B cell (primary cell): ENCODE measurements around the gene FBXO27. TPM values are rescaled to one million over a fixed set of nuclear protein-coding genes. Genes with fewer than 3 reads are reported as not detected.

Source experiments
- ATAC-seq: fragments of 200-7000 bp; cut with Tn5 transposase; one replicate; pipeline ENCODE4 v1.10.0; 2021; ENCODE audit warnings: low read depth, mild to moderate bottlenecking, moderate number of reproducible peaks, moderate library complexity
- CTCF ChIA-PET: fragments of 350-600 bp; sonication (Branson Sonifier 250); formaldehyde crosslinking; loops from one replicate; lab custom pipeline; 2021; ENCODE audit warnings: antibody characterized with exemption, inconsistent platforms; lab: Charles Lee
- POLR2A ChIA-PET: fragments of 350-600 bp; sonication (Branson Sonifier 250); formaldehyde crosslinking; loops from one replicate; lab custom pipeline; 2021; ENCODE audit warnings: antibody characterized with exemption; lab: Charles Lee
- DNase-seq: peaks from one replicate; pipeline ENCODE4 v3.0.0; 2013
- H2AFZ ChIP-seq: 2 replicates; pipeline ENCODE4 v1.6.1; 2012; ENCODE audit warnings: mild to moderate bottlenecking, low read depth, low read length; ENCODE audit not compliant: insufficient read depth, poor library complexity, severe bottlenecking
- H3K27ac ChIP-seq, 2 donors: 1 replicate in 1 of 2; 2 replicates in 1 of 2; pipeline ENCODE4 v1.5.1; 2012 to 2013; ENCODE audit warnings: low read length in 2 of 2, mild to moderate bottlenecking in 2 of 2, moderate library complexity in 1 of 2
- H3K27me3 ChIP-seq, 4 experiments: fragments of 200-600 bp in 1 of 4; sonication (generic) in 1 of 4; replicated peaks in 1 of 4; 1 replicate in 2 of 4; 2 replicates in 2 of 4; pipeline versions ENCODE4 v1.6.1 to v1.7.0; 2013 to 2016; ENCODE audit warnings: low read length in 3 of 4, mild to moderate bottlenecking in 2 of 4, mixed read lengths in 1 of 4, moderate library complexity in 1 of 4; ENCODE audit not compliant: insufficient read depth in 4 of 4, control insufficient read depth in 3 of 4; ENCODE audit errors: control extremely low read depth in 1 of 4
- H3K36me3 ChIP-seq, 2 experiments: replicated peaks in 1 of 2; 1 replicate in 1 of 2; 2 replicates in 1 of 2; pipeline versions ENCODE4 v1.6.1 to v1.7.1; 2013; ENCODE audit warnings: low read length in 1 of 2; ENCODE audit not compliant: insufficient read depth in 2 of 2, control insufficient read depth in 1 of 2; ENCODE audit errors: control extremely low read depth in 1 of 2, extremely low read depth in 1 of 2
- H3K4me1 ChIP-seq, 2 donors: fragments of 200-600 bp in 1 of 2; sonication (generic) in 1 of 2; 1 replicate in 1 of 2; 2 replicates in 1 of 2; pipeline versions ENCODE4 v1.5.1 to v1.6.1; 2013 to 2017; ENCODE audit warnings: low read length in 2 of 2; ENCODE audit not compliant: control insufficient read depth in 2 of 2, insufficient read depth in 2 of 2
- H3K4me2 ChIP-seq: replicated peaks from 2 replicates; pipeline ENCODE3; 2012; ENCODE audit warnings: mild to moderate bottlenecking, low read depth, low read length; ENCODE audit not compliant: poor library complexity, severe bottlenecking
- H3K4me3 ChIP-seq, 5 experiments: fragments of 200-600 bp in 1 of 5; sonication (generic) in 1 of 5; 1 replicate in 3 of 5; 2 replicates in 2 of 5; pipeline versions ENCODE4 v1.5.1 to v1.7.0; 2011 to 2016; ENCODE audit warnings: low read length in 4 of 5, mild to moderate bottlenecking in 4 of 5, low read depth in 2 of 5, control low read depth in 1 of 5, moderate library complexity in 1 of 5; ENCODE audit not compliant: insufficient read depth in 1 of 5; ENCODE audit errors: control extremely low read depth in 1 of 5, extremely low read depth in 1 of 5
- H3K79me2 ChIP-seq: fragments of 200-600 bp; sonication (generic); one replicate; pipeline ENCODE4 v1.6.0; 2016; ENCODE audit warnings: low read length; ENCODE audit not compliant: control insufficient read depth, insufficient read depth
- H3K9ac ChIP-seq: fragments of 200-600 bp; sonication (generic); 2 replicates; pipeline ENCODE4 v1.6.1; 2017; ENCODE audit warnings: mild to moderate bottlenecking, low read length, moderate library complexity
- H3K9me3 ChIP-seq, 3 donors: one replicate each; pipeline versions ENCODE4 v1.6.1 to v1.7.1; 2013; ENCODE audit warnings: low read length in 2 of 3; ENCODE audit not compliant: control insufficient read depth in 2 of 3, insufficient read depth in 1 of 3; ENCODE audit errors: control extremely low read depth in 1 of 3
- H4K20me1 ChIP-seq: 2 replicates; pipeline ENCODE4 v1.6.0; 2012; ENCODE audit warnings: mild to moderate bottlenecking, low read length; ENCODE audit not compliant: insufficient read depth, control insufficient read depth, poor library complexity, severe bottlenecking
- H3K27ac Mint-ChIP-seq: one replicate; pipeline ENCODE4 v1.8.0; 2021; ENCODE audit warnings: mixed read lengths
- H3K27me3 Mint-ChIP-seq: one replicate; pipeline ENCODE4 v1.8.0; 2021; ENCODE audit warnings: mixed read lengths
- H3K4me1 Mint-ChIP-seq: one replicate; pipeline ENCODE4 v1.8.0; 2021; ENCODE audit warnings: mixed read lengths
- H3K4me3 Mint-ChIP-seq: one replicate; pipeline ENCODE4 v1.8.0; 2021; ENCODE audit warnings: mixed read lengths
- H3K9me3 Mint-ChIP-seq: one replicate; pipeline ENCODE4 v1.8.0; 2022; ENCODE audit warnings: mixed read lengths; ENCODE audit not compliant: insufficient read depth
- EZH2 ChIP-seq: IDR thresholded peaks from 2 replicates; pipeline ENCODE4 v1.6.1; 2012; ENCODE audit warnings: borderline replicate concordance, low read depth, mild to moderate bottlenecking, moderate library complexity, low read length; ENCODE audit not compliant: insufficient read depth, poor library complexity, severe bottlenecking
- WGBS: methylation state at CpG from one replicate; pipeline ENCODE4 v1.1.5; 2013; ENCODE audit warnings: missing lambda C conversion rate; ENCODE audit not compliant: insufficient coverage; 5-methylcytosine and 5-hydroxymethylcytosine counted together
- intact Hi-C: fragments of 100-400 bp; cut with micrococcal nuclease; formaldehyde crosslinking; loops from one replicate; pipeline ENCODE4 v1.10.0; 2022
- polyA plus RNA-seq: library from polyadenylated mRNA; depleted of rRNA; stranded (reverse); fragments of >200 nt; gene quantifications from 2 replicates; pipeline ENCODE4 v1.2.3, GENCODE V29; 2012
- total RNA-seq, 2 donors: library from RNA; stranded (reverse); fragments of 120-200 nt in 1 of 2; gene quantifications; 1 replicate in 1 of 2; 2 replicates in 1 of 2; pipeline versions ENCODE4 v1.2.3 to v1.2.4, GENCODE V29; 2013 to 2022
- TF ChIP-seq, protein P1 (sequence below): fragments of 200-600 bp; IDR thresholded peaks from one replicate; pipeline ENCODE4 v1.8.0; 2022; ENCODE audit warnings: antibody characterized with exemption, mild to moderate bottlenecking

Gene FBXO27
- total and polyA plus RNA-seq, 2 donors (not counting 1 experiment from before 2014, with no cell fraction given) = 0.12 to 0.18 TPM

DNA sequence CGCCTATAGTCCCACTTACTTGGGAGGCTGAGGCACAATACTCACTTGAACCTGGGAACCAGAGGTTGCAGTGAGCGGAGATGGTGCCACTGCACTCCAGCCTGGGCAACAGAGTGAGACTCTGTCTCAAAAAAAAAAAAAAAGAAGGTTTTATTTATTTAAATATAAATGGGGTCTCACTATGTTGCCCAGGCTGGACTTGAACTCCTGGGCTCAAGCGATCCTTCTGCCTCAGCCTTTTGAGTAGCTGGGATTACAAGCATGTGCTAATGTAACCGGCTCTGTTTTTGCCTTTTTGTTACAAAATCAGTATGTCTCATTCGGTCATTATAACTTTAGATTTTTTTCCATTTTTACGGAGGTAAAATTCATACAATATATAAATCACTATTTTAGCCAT, 24.2 kb downstream of the FBXO27 start:
- H3K9ac ChIP-seq = no peak overlapping the region
- DNase-seq (no peak), ATAC-seq (no peak)
- H4K20me1 ChIP-seq = no peaks in the 10 kb centered on the region
- H2AFZ ChIP-seq = no peak overlapping the region
- no peak overlapping the region for H3K27ac ChIP-seq
- 100% methylated on average over 3 of the region's 6 CpGs for WGBS
- Mint-ChIP-seq H3K27ac (no peak overlapping the region), H3K4me1 (no peaks in the 10 kb centered on the region), H3K9me3 (no peaks in the 10 kb centered on the region), H3K27me3 (peaks cover 13% of the 10 kb centered on the region), H3K4me3 (no peak overlapping the region)
- no peaks in the 10 kb centered on the region for H3K27me3 ChIP-seq
- H3K79me2 ChIP-seq = no peaks in the 10 kb centered on the region
- H3K4me3 ChIP-seq = no peak overlapping the region
- no peak for TF ChIP-seq EZH2
- TF ChIP-seq, protein P1, sequence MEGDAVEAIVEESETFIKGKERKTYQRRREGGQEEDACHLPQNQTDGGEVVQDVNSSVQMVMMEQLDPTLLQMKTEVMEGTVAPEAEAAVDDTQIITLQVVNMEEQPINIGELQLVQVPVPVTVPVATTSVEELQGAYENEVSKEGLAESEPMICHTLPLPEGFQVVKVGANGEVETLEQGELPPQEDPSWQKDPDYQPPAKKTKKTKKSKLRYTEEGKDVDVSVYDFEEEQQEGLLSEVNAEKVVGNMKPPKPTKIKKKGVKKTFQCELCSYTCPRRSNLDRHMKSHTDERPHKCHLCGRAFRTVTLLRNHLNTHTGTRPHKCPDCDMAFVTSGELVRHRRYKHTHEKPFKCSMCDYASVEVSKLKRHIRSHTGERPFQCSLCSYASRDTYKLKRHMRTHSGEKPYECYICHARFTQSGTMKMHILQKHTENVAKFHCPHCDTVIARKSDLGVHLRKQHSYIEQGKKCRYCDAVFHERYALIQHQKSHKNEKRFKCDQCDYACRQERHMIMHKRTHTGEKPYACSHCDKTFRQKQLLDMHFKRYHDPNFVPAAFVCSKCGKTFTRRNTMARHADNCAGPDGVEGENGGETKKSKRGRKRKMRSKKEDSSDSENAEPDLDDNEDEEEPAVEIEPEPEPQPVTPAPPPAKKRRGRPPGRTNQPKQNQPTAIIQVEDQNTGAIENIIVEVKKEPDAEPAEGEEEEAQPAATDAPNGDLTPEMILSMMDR = no peak
- H3K9me3 ChIP-seq = peaks cover 0 to 4% (median 0%) of the 10 kb centered on the region in 3 donors
- H3K36me3 ChIP-seq = no peaks in the 10 kb centered on the region
- POLR2A ChIA-PET = no interaction called here
- CTCF ChIA-PET = no interaction called here
- H3K4me2 ChIP-seq = no peak overlapping the region
- intact Hi-C loops = no loop called here
- no peaks in the 10 kb centered on the region for H3K4me1 ChIP-seq

DNA sequence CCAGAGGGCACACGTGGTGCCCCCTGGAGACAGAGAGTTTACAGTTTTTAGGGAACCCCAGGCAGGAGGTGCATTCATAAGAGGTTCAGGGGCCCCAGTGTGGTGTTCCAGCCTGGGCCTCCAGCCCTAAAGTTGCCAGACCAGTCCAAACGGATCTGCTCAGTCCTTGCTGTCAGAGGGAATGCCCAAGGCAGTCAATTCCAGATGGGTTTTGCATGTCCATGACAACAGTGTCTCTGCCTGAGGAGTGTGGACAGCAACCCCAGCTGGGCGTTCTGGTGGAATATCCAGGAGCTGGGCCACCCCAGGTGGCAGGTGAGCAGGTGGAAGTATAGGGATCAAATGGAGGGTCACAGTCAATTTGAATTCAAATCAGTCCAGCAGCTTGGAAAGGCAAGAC, 25.3 kb downstream of the FBXO27 start:
- H3K9me3 Mint-ChIP-seq = no peaks in the 10 kb centered on the region
- Histone ChIP-seq H3K9ac (no peak overlapping the region), H3K9me3 (peaks cover 0 to 4% (median 0%) of the 10 kb centered on the region in 3 donors), H3K79me2 (no peaks in the 10 kb centered on the region), H2AFZ (no peak overlapping the region), H3K36me3 (no peaks in the 10 kb centered on the region), H3K4me1 (no peaks in the 10 kb centered on the region), H3K27ac (no peak overlapping the region), H4K20me1 (no peaks in the 10 kb centered on the region), H3K4me3 (no peak overlapping the region), H3K4me2 (no peak overlapping the region), H3K27me3 (no peaks in the 10 kb centered on the region)
- ATAC-seq = no peak
- TF ChIP-seq EZH2 = no peak
- TF ChIP-seq, protein P1 = no peak
- intact Hi-C loops = no loop called here
- no peak overlapping the region for H3K27ac Mint-ChIP-seq
- POLR2A ChIA-PET = interaction anchor here (0.7 kb wide), 1 partner anchor 1763 kb away, joined by 4 read pairs; no protein-coding TSS in a partner anchor
- H3K4me3 Mint-ChIP-seq = no peak overlapping the region
- WGBS = 69% methylated on average over 3 of the region's 3 CpGs
- CTCF ChIA-PET = no interaction called here
- peaks cover 13% of the 10 kb centered on the region for H3K27me3 Mint-ChIP-seq
- no peaks in the 10 kb centered on the region for H3K4me1 Mint-ChIP-seq
- DNase-seq = no peak
